T-helper 17 cell (primary cell): Measurements from ENCODE around the gene KRT8. TPM values are rescaled to one million over a fixed set of nuclear protein-coding genes. Genes with fewer than 3 reads are reported as not detected.

ENCODE experiments used
- ATAC-seq: fragments of 150-1000 bp; cut with Tn5 transposase; 2 replicates; pipeline ENCODE4 v1.10.0; 2021; ENCODE audit warnings: mild to moderate bottlenecking, moderate library complexity
- DNase-seq, 3 donors: peaks; one replicate each; pipeline versions ENCODE4 v3.0.0 to v3.0.0-alpha.2; 2020 to 2021
- H3K9me3 ChIP-seq: one replicate; pipeline ENCODE4 v1.7.0; 2013; ENCODE audit warnings: low read length, mild to moderate bottlenecking; ENCODE audit not compliant: control insufficient read depth, poor library complexity, severe bottlenecking
- H3K27ac Mint-ChIP-seq: one replicate; pipeline ENCODE4 v1.8.0; 2022; ENCODE audit warnings: mild to moderate bottlenecking, moderate library complexity, mixed read lengths
- H3K27me3 Mint-ChIP-seq: one replicate; pipeline ENCODE4 v1.8.0; 2022; ENCODE audit warnings: mixed read lengths
- H3K36me3 Mint-ChIP-seq: one replicate; pipeline ENCODE4 v1.8.0; 2022; ENCODE audit warnings: low read depth, mixed read lengths
- H3K4me1 Mint-ChIP-seq: one replicate; pipeline ENCODE4 v1.8.0; 2022; ENCODE audit warnings: mild to moderate bottlenecking, mixed read lengths
- H3K4me3 Mint-ChIP-seq: one replicate; pipeline ENCODE4 v1.8.0; 2022; ENCODE audit warnings: mild to moderate bottlenecking, moderate library complexity, mixed read lengths
- total RNA-seq, 4 donors: library from RNA in 2 of 4; stranded (reverse) in 2 of 4; gene quantifications; one replicate each; pipeline ENCODE4 v1.2.3 and lab custom pipeline; 2022 to 2026

KRT8 gene
- total RNA-seq, 2 donors from 2014 or later: 0.67 to 3.2 TPM

GRCh38 chr12:52944683-52945388 lies 40.0 kb upstream of the KRT8 start:
- Mint-ChIP-seq H3K36me3 (peaks cover 7% of the 10 kb centered on the region), H3K4me3 (no peak overlapping the region), H3K27ac (peak overlapping the region; percentile 72), H3K27me3 (peaks cover 34% of the 10 kb centered on the region), H3K4me1 (peaks cover 13% of the 10 kb centered on the region)
- DNase-seq (no peak), ATAC-seq (no peak)
- H3K9me3 ChIP-seq: no peaks in the 10 kb centered on the region

GRCh38 chr12:52942901-52943181 lies 38.0 kb upstream of the KRT8 start:
- H3K36me3 Mint-ChIP-seq: peaks cover 7% of the 10 kb centered on the region
- H3K27me3 Mint-ChIP-seq: peaks cover 34% of the 10 kb centered on the region
- peaks cover 7% of the 10 kb centered on the region for H3K4me1 Mint-ChIP-seq
- ATAC-seq: no peak
- DNase-seq: no peak
- H3K27ac Mint-ChIP-seq: no peak overlapping the region
- no peaks in the 10 kb centered on the region for H3K9me3 ChIP-seq
- no peak overlapping the region for H3K4me3 Mint-ChIP-seq

- H3K36me3 Mint-ChIP-seq: peaks cover 7% of the 10 kb centered on the region
- DNase-seq: no peak
These were observed 37.4 kb upstream of the KRT8 start for GRCh38 chr12:52942066-52942900.

GRCh38 chr12:52929538-52929937 lies 24.7 kb upstream of the KRT8 start:
- no peak overlapping the region for H3K27ac Mint-ChIP-seq
- peak overlapping the region; percentile 34 for H3K4me3 Mint-ChIP-seq
- DNase-seq (no peak), ATAC-seq (no peak)
- no peaks in the 10 kb centered on the region for H3K9me3 ChIP-seq
- H3K36me3 Mint-ChIP-seq: peaks cover 2% of the 10 kb centered on the region
- peaks cover 32% of the 10 kb centered on the region for H3K27me3 Mint-ChIP-seq
- peaks cover 6% of the 10 kb centered on the region for H3K4me1 Mint-ChIP-seq

More at GRCh38 chr12:52942066-52942900, 37.4 kb upstream of the KRT8 start:
- Mint-ChIP-seq H3K4me1 (peaks cover 7% of the 10 kb centered on the region), H3K4me3 (no peak overlapping the region), H3K27me3 (peaks cover 34% of the 10 kb centered on the region), H3K27ac (no peak overlapping the region)
- no peaks in the 10 kb centered on the region for H3K9me3 ChIP-seq
- ATAC-seq: no peak

- H3K27me3 Mint-ChIP-seq: peaks cover 32% of the 10 kb centered on the region
- H3K4me1 Mint-ChIP-seq: peaks cover 6% of the 10 kb centered on the region
- no peaks in the 10 kb centered on the region for H3K9me3 ChIP-seq
- ATAC-seq: no peak
- DNase-seq: no peak
- H3K27ac Mint-ChIP-seq: no peak overlapping the region
- H3K4me3 Mint-ChIP-seq: no peak overlapping the region
- H3K36me3 Mint-ChIP-seq: peaks cover 2% of the 10 kb centered on the region
These were observed 23.1 kb upstream of the KRT8 start for GRCh38 chr12:52927964-52928363.

GRCh38 chr12:52926596-52927234 lies 21.8 kb upstream of the KRT8 start:
- H3K9me3 ChIP-seq: no peaks in the 10 kb centered on the region
- H3K4me3 Mint-ChIP-seq: no peak overlapping the region
- peaks cover 6% of the 10 kb centered on the region for H3K4me1 Mint-ChIP-seq
- H3K36me3 Mint-ChIP-seq: peaks cover 2% of the 10 kb centered on the region
- DNase-seq: no peak
- peaks cover 32% of the 10 kb centered on the region for H3K27me3 Mint-ChIP-seq
- no peak overlapping the region for H3K27ac Mint-ChIP-seq
- no peak for ATAC-seq

GRCh38 chr12:52925717-52926595 lies 21.1 kb upstream of the KRT8 start:
- H3K4me1 Mint-ChIP-seq: peaks cover 6% of the 10 kb centered on the region
- no peaks in the 10 kb centered on the region for H3K9me3 ChIP-seq
- H3K4me3 Mint-ChIP-seq: no peak overlapping the region
- H3K27ac Mint-ChIP-seq: no peak overlapping the region
- H3K36me3 Mint-ChIP-seq: peaks cover 2% of the 10 kb centered on the region
- H3K27me3 Mint-ChIP-seq: peaks cover 36% of the 10 kb centered on the region
- ATAC-seq (no peak), DNase-seq (no peak)

GRCh38 chr12:52924764-52925716 lies 20.2 kb upstream of the KRT8 start:
- ATAC-seq: no peak
- Mint-ChIP-seq H3K27me3 (peaks cover 33% of the 10 kb centered on the region), H3K4me3 (no peak overlapping the region), H3K4me1 (peaks cover 6% of the 10 kb centered on the region), H3K36me3 (peaks cover 2% of the 10 kb centered on the region), H3K27ac (no peak overlapping the region)
- no peak for DNase-seq
- no peaks in the 10 kb centered on the region for H3K9me3 ChIP-seq

- Mint-ChIP-seq H3K36me3 (no peaks in the 10 kb centered on the region), H3K27me3 (peaks cover 17% of the 10 kb centered on the region), H3K4me1 (peaks cover 3% of the 10 kb centered on the region), H3K4me3 (no peak overlapping the region), H3K27ac (no peak overlapping the region)
- no peaks in the 10 kb centered on the region for H3K9me3 ChIP-seq
- DNase-seq (no peak), ATAC-seq (no peak)
These were observed 16.8 kb upstream of the KRT8 start for GRCh38 chr12:52921488-52922165.

- peaks cover 15% of the 10 kb centered on the region for H3K27me3 Mint-ChIP-seq
- H3K27ac Mint-ChIP-seq: no peak overlapping the region
- ATAC-seq (no peak), DNase-seq (no peak)
- no peaks in the 10 kb centered on the region for H3K9me3 ChIP-seq
- H3K4me1 Mint-ChIP-seq: peaks cover 3% of the 10 kb centered on the region
- H3K4me3 Mint-ChIP-seq: no peak overlapping the region
- H3K36me3 Mint-ChIP-seq: no peaks in the 10 kb centered on the region
These were observed 16.1 kb upstream of the KRT8 start for GRCh38 chr12:52920937-52921336.

GRCh38 chr12:52918784-52919183 lies 13.9 kb upstream of the KRT8 start:
- H3K4me1 Mint-ChIP-seq: peaks cover 5% of the 10 kb centered on the region
- H3K27me3 Mint-ChIP-seq: peaks cover 30% of the 10 kb centered on the region
- no peak overlapping the region for H3K4me3 Mint-ChIP-seq
- H3K9me3 ChIP-seq: no peaks in the 10 kb centered on the region
- H3K36me3 Mint-ChIP-seq: no peaks in the 10 kb centered on the region
- ATAC-seq (no peak), DNase-seq (no peak)
- no peak overlapping the region for H3K27ac Mint-ChIP-seq

GRCh38 chr12:52918351-52918750 lies 13.5 kb upstream of the KRT8 start:
- ATAC-seq (no peak), DNase-seq (no peak)
- Mint-ChIP-seq H3K27me3 (peaks cover 35% of the 10 kb centered on the region), H3K27ac (no peak overlapping the region), H3K4me1 (peaks cover 5% of the 10 kb centered on the region), H3K4me3 (no peak overlapping the region), H3K36me3 (no peaks in the 10 kb centered on the region)
- no peaks in the 10 kb centered on the region for H3K9me3 ChIP-seq
